HG03066 (cell line): ENCODE measurements around the gene STK32C.
"Not testable (repeated sequence)": the region's sequence is repeated elsewhere in the genome, so short reads cannot be mapped to it uniquely, and the experiment has no call there.

Experiments used
- ATAC-seq: cut with Tn5 transposase; IDR thresholded peaks from one replicate; pipeline ENCODE4 v1.9.1; 2021; ENCODE audit warnings: low read depth; ENCODE audit not compliant: unreplicated experiment

STK32C gene

GRCh38 chr10:132320654-132321469 is 13.1 kb upstream of the STK32C start:
- ATAC-seq = peak; percentile 15

- ATAC-seq = peak; percentile 98
These were observed 12.3 kb upstream of the STK32C start for GRCh38 chr10:132319853-132320653.

GRCh38 chr10:132317477-132317876 is 9.7 kb upstream of the STK32C start:
- ATAC-seq = not testable (repeated sequence)

- no peak for ATAC-seq
These were observed 8.4 kb upstream of the STK32C start for GRCh38 chr10:132316133-132316532.

GRCh38 chr10:132314881-132315280 is 7.1 kb upstream of the STK32C start:
- ATAC-seq = not testable (repeated sequence)

GRCh38 chr10:132314336-132314735 is 6.6 kb upstream of the STK32C start:
- no peak for ATAC-seq

- no peak for ATAC-seq
These were observed 6.1 kb upstream of the STK32C start for GRCh38 chr10:132313865-132314264.

- no peak for ATAC-seq
These were observed 5.6 kb upstream of the STK32C start for GRCh38 chr10:132313305-132313704.

GRCh38 chr10:132311338-132311939 is 3.7 kb upstream of the STK32C start:
- no peak for ATAC-seq

GRCh38 chr10:132310701-132311337 is 3.1 kb upstream of the STK32C start:
- ATAC-seq = no peak

- ATAC-seq = no peak
These were observed 2.3 kb upstream of the STK32C start for GRCh38 chr10:132309879-132310591.

- ATAC-seq = no peak
These were observed 1.7 kb upstream of the STK32C start for GRCh38 chr10:132309471-132309865.

GRCh38 chr10:132308587-132309470 is 1.1 kb upstream of the STK32C start:
- ATAC-seq = no peak

GRCh38 chr10:132306864-132307751 is 642 bp downstream of the STK32C start:
- peak; percentile 6 for ATAC-seq

- no peak for ATAC-seq
These were observed 1.4 kb downstream of the STK32C start for GRCh38 chr10:132306343-132306685.

GRCh38 chr10:132305654-132306342 is 2.0 kb downstream of the STK32C start:
- no peak for ATAC-seq

- ATAC-seq = no peak
These were observed 2.8 kb downstream of the STK32C start for GRCh38 chr10:132304756-132305509.
